Endothelial cell of umbilical vein (primary cell): ENCODE results near the gene ABLIM2. TPM values are rescaled to one million over a fixed set of nuclear protein-coding genes. Genes with fewer than 3 reads are reported as not detected.

Experiments used
- BruUV-seq: library from RNA; stranded (reverse); fragments of 400-500 nt; replicated peaks from 2 replicates; lab custom pipeline; 2021; lab: Mats Ljungman, UMichigan
- CTCF ChIA-PET: fragments of 300-600, 350-600 bp; sonication (Branson Sonifier 250); formaldehyde crosslinking; loops from one replicate; lab custom pipeline; 2021; ENCODE audit warnings: antibody characterized with exemption, inconsistent platforms; lab: Charles Lee
- POLR2A ChIA-PET: fragments of 300-600, 350-600 bp; sonication (Branson Sonifier 250); formaldehyde crosslinking; loops from one replicate; lab custom pipeline; 2021; ENCODE audit warnings: antibody characterized with exemption, inconsistent platforms; lab: Charles Lee
- DNase-seq: peaks from one replicate; pipeline ENCODE4 v3.0.0-alpha.2; 2011; ENCODE audit warnings: low read depth, low spot score
- FAIRE-seq: peaks from 2 replicates; lab custom pipeline; 2011; peaks lifted over from hg19 to GRCh38; lab: Jason Lieb, UNC
- H2AFZ ChIP-seq: 2 replicates; pipeline ENCODE4 v1.6.0; 2012; ENCODE audit warnings: low read depth, low read length, control low read depth, inconsistent platforms
- H3K27ac ChIP-seq: 2 replicates; pipeline ENCODE4 v1.5.1; 2011; ENCODE audit warnings: low read depth, mild to moderate bottlenecking, control low read depth, low read length, moderate library complexity; ENCODE audit not compliant: insufficient read depth
- H3K27me3 ChIP-seq, 2 experiments: 2 replicates each; pipeline versions ENCODE4 v1.6.0 to v1.6.1; 2011; ENCODE audit warnings: low read length in 2 of 2, mixed read lengths in 1 of 2; ENCODE audit not compliant: control insufficient read depth in 2 of 2, insufficient read depth in 2 of 2
- H3K36me3 ChIP-seq, 2 experiments: 2 replicates in 1 of 2; 3 replicates in 1 of 2; pipeline ENCODE4 v1.5.1; 2011; ENCODE audit warnings: low read length in 2 of 2, mild to moderate bottlenecking in 1 of 2, moderate library complexity in 1 of 2; ENCODE audit not compliant: control insufficient read depth in 2 of 2, insufficient read depth in 2 of 2; ENCODE audit errors: extremely low read depth in 1 of 2
- H3K4me1 ChIP-seq: 3 replicates; pipeline ENCODE4 v1.5.1; 2011; ENCODE audit warnings: mild to moderate bottlenecking, low read length; ENCODE audit not compliant: control insufficient read depth, insufficient read depth; ENCODE audit errors: extremely low read depth
- H3K4me2 ChIP-seq: 2 replicates; pipeline ENCODE4 v1.6.1; 2011; ENCODE audit warnings: low read length, control low read depth, mixed read lengths; ENCODE audit not compliant: insufficient read depth
- H3K4me3 ChIP-seq, 3 experiments: fragments of 200-600 bp in 1 of 3; sonication (generic), shearing (Covaris generic) in 1 of 3; replicated peaks in 1 of 3; 2 replicates each; pipeline ENCODE4 v1.5.1; 2011 to 2016; ENCODE audit warnings: control low read depth in 3 of 3, low read length in 3 of 3, mild to moderate bottlenecking in 2 of 3, inconsistent platforms in 1 of 3, low read depth in 1 of 3, moderate library complexity in 1 of 3; ENCODE audit not compliant: insufficient read depth in 1 of 3
- H3K79me2 ChIP-seq: 2 replicates; pipeline ENCODE4 v1.6.0; 2012; ENCODE audit warnings: low read length, inconsistent platforms; ENCODE audit not compliant: control insufficient read depth, insufficient read depth
- H3K9ac ChIP-seq: replicated peaks from 2 replicates; pipeline ENCODE3; 2011; ENCODE audit warnings: low read length, control low read depth; ENCODE audit not compliant: insufficient read depth; ENCODE audit errors: extremely low read depth
- H3K9me1 ChIP-seq: replicated peaks from 3 replicates; pipeline ENCODE4 v1.6.0; 2011; ENCODE audit warnings: mild to moderate bottlenecking, low read length; ENCODE audit not compliant: control insufficient read depth, insufficient read depth; ENCODE audit errors: extremely low read depth
- H3K9me3 ChIP-seq: replicated peaks from 2 replicates; pipeline ENCODE4 v1.5.1; 2012; ENCODE audit warnings: low read length, inconsistent platforms; ENCODE audit not compliant: control insufficient read depth, insufficient read depth
- H4K20me1 ChIP-seq: replicated peaks from 2 replicates; pipeline ENCODE3; 2011; ENCODE audit warnings: mild to moderate bottlenecking, low read length; ENCODE audit not compliant: control insufficient read depth, insufficient read depth; ENCODE audit errors: extremely low read depth
- CTCF ChIP-seq, 2 donors: IDR thresholded peaks; 1 replicate in 1 of 2; 2 replicates in 1 of 2; pipeline ENCODE4 v1.5.1; 2011; ENCODE audit warnings: low read length in 2 of 2, mild to moderate bottlenecking in 2 of 2, moderate library complexity in 2 of 2, control low read depth in 1 of 2, inconsistent platforms in 1 of 2, low read depth in 1 of 2; ENCODE audit not compliant: insufficient read depth in 1 of 2; ENCODE audit errors: extremely low read depth in 1 of 2
- EZH2 ChIP-seq: IDR thresholded peaks from 2 replicates; pipeline ENCODE4 v1.6.1; 2012; ENCODE audit warnings: borderline replicate concordance, low read depth, mild to moderate bottlenecking, moderate library complexity, low read length, inconsistent platforms; ENCODE audit not compliant: severe bottlenecking
- FOS ChIP-seq: IDR thresholded peaks from 2 replicates; pipeline ENCODE4 v1.6.1; 2011; ENCODE audit warnings: mild to moderate bottlenecking, low read length, moderate library complexity, borderline replicate concordance; ENCODE audit not compliant: insufficient read depth
- GATA2 ChIP-seq: IDR thresholded peaks from 2 replicates; pipeline ENCODE4 v1.7.0; 2011; ENCODE audit warnings: low read depth, mild to moderate bottlenecking, moderate library complexity, mixed read lengths, low read length; ENCODE audit not compliant: insufficient read length, insufficient read depth
- JUN ChIP-seq: IDR thresholded peaks from 2 replicates; pipeline ENCODE4 v1.6.1; 2011; ENCODE audit warnings: borderline replicate concordance, low read depth; ENCODE audit not compliant: insufficient read length, insufficient read depth
- MAX ChIP-seq: IDR thresholded peaks from 2 replicates; pipeline ENCODE4 v1.6.1; 2011; ENCODE audit not compliant: insufficient read depth, insufficient read length
- MYC ChIP-seq: IDR thresholded peaks from one replicate; pipeline ENCODE4 v1.6.1; 2011; ENCODE audit warnings: mild to moderate bottlenecking, low read depth, low read length
- POLR2A ChIP-seq: IDR thresholded peaks from 2 replicates; pipeline ENCODE4 v1.6.1; 2012; ENCODE audit warnings: low read depth, mild to moderate bottlenecking, control low read depth, low read length
- POLR2AphosphoS5 ChIP-seq: IDR thresholded peaks from 2 replicates; pipeline ENCODE4 v1.6.1; 2012; ENCODE audit warnings: low read depth, mild to moderate bottlenecking, control low read depth, low read length, moderate library complexity; ENCODE audit not compliant: insufficient read depth
- dilution Hi-C: fragments of 300-500 bp; cut with MboI; formaldehyde crosslinking; loops from one replicate; pipeline ENCODE4 v1.15.0; 2019; ENCODE audit warnings: low sequenced_read_pairs; ENCODE audit not compliant: extremely low pct_ligation_motif_present
- intact Hi-C: fragments of 100-400 bp; cut with micrococcal nuclease; formaldehyde crosslinking; loops from one replicate; pipeline ENCODE4 v1.10.0; 2022
- polyA plus RNA-seq, 4 experiments: library from polyadenylated mRNA; depleted of rRNA in 3 of 4; stranded (reverse) in 3 of 4; unstranded in 1 of 4; fragments of >200 nt; gene quantifications; 2 replicates each; pipeline versions ENCODE4 v1.2.1 to v1.2.3, GENCODE V29; 2011 to 2012; ENCODE audit warnings: missing spikeins in 1 of 4
- total RNA-seq: library from RNA; stranded (reverse); gene quantifications from 2 replicates; pipeline ENCODE4 v1.2.3, GENCODE V29; 2021

ABLIM2 gene
- total and polyA plus RNA-seq, 2 donors (not counting 3 experiments of a cell fraction or from before 2014, with no cell fraction given): 0.28 to 0.66 TPM

- TF ChIP-seq POLR2AphosphoS5 (no peak), POLR2A (no peak), MYC (no peak), FOS (no peak), CTCF (IDR thresholded peaks at IDR 0.05; ENCODE audit: extremely low read depth in 1 of 2, insufficient read depth in 1 of 2, low read depth in 1 of 2, low read length in 2 of 2) (no peak), JUN (no peak), MAX (no peak), EZH2 (no peak), GATA2 (no peak)
- Histone ChIP-seq H3K27ac (no peak overlapping the region), H3K27me3 (no peaks in the 10 kb centered on the region), H3K4me1 (no peaks in the 10 kb centered on the region), H3K4me2 (no peak overlapping the region), H3K9me1 (no peaks in the 10 kb centered on the region), H3K79me2 (no peaks in the 10 kb centered on the region), H3K4me3 (no peak overlapping the region), H3K9me3 (no peaks in the 10 kb centered on the region), H3K36me3 (no peaks in the 10 kb centered on the region), H3K9ac (no peak overlapping the region), H2AFZ (no peak overlapping the region), H4K20me1 (no peaks in the 10 kb centered on the region)
- FAIRE-seq: no peak
- no peak for DNase-seq
- dilution Hi-C loops (no loop called here), intact Hi-C loops (no loop called here)
- ChIA-PET POLR2A (no interaction called here), CTCF (interaction anchor here (0.8 kb wide), 1 partner anchor 48 kb away, joined by 3 read pairs; no protein-coding TSS in a partner anchor)
- BruUV-seq: no TSS peak
Measured at GRCh38 chr4:8119877-8120276, 38.7 kb downstream of the ABLIM2 start.
